GM13976 (cell line): Measurements from ENCODE around the gene YTHDF2.
"Not testable (repeated sequence)": the region's sequence is repeated elsewhere in the genome, so short reads cannot be mapped to it uniquely, and the experiment has no call there.

ENCODE experiments used
- DNase-seq: peaks from one replicate; pipeline ENCODE4 v3.0.0; 2012; ENCODE audit warnings: low spot score
- CTCF ChIP-seq: IDR thresholded peaks from 2 replicates; pipeline ENCODE4 v1.5.1; 2012; ENCODE audit warnings: borderline replicate concordance, mild to moderate bottlenecking; ENCODE audit not compliant: insufficient read depth; ENCODE audit errors: extremely low read depth, missing control alignments, control extremely low read depth
- in situ Hi-C: fragments of 300-500 bp; cut with MboI; formaldehyde crosslinking; loops from one replicate; pipeline ENCODE4 v1.12.0; 2022; ENCODE audit warnings: low sequenced_read_pairs, mixed read lengths, inconsistent platforms; ENCODE audit not compliant: unreplicated experiment

The YTHDF2 gene

GRCh38 chr1:28789412-28789811 is 52.7 kb downstream of the YTHDF2 start:
- no peak for DNase-seq
- no peak for TF ChIP-seq CTCF
- in situ Hi-C loops: loop anchor here (10.0 kb wide), 2 partner anchors 245 to 405 kb away; no protein-coding TSS in a partner anchor

- TF ChIP-seq CTCF: no peak
- in situ Hi-C loops: loop anchor here (5.0 to 10.0 kb wide), 3 partner anchors 77 to 405 kb away; no protein-coding TSS in a partner anchor
- DNase-seq: no peak
Observed at GRCh38 chr1:28789816-28790215, 53.1 kb downstream of the YTHDF2 start.

- in situ Hi-C loops: loop anchor here (5.0 kb wide), 1 partner anchor 77 kb away; no protein-coding TSS in a partner anchor
- DNase-seq: no peak
- TF ChIP-seq CTCF: no peak
Observed at GRCh38 chr1:28790377-28791035, 53.8 kb downstream of the YTHDF2 start.

DNA sequence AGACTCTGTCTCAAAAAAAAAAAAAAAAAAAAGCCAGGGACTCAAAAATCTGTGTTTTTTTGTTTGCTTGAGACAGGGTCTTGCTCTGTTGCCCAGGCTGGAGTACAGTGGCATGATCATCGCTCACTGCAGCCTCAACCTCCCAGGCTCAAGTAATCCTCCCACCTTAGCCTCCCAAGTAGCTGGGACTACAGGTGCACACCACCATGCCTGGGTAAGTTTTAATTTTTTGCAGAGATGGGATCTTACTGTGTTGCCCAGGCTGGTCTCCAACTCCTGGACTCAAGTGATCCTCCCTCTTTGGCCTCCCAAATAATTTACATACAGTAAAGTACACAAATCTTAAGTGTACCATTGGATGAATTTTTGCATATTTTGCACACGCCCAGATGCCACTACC is 55.2 kb downstream of the YTHDF2 start:
- in situ Hi-C loops: loop anchor here (5.0 kb wide), 1 partner anchor 75 kb away; no protein-coding TSS in a partner anchor
- DNase-seq: not testable (repeated sequence)

DNA sequence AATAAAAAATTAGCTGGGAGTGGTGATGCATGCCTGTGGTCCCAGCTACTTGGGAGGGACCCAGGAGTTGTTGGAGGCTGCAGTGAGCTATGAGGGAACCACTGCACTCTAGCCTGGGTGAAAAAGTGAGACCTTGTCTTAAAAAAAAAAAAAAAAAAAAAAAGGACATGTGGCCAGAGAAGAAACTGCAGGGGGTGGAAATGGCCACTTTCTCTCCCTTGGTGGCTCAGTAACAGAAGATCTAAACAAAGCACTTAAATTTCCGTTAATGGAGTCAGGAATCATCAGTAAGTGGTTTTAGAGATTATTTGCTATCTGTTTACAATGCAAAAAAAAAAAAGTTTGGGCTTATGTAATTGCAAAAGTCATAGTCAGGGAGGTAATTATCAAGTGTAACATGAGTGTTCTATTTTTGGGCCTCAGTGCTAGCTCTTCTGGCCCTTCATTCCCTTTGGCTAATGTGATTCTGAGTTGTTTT is 55.9 kb downstream of the YTHDF2 start:
- no peak for DNase-seq
- no peak for TF ChIP-seq CTCF
- in situ Hi-C loops: loop anchor here (5.0 kb wide), 1 partner anchor 75 kb away; no protein-coding TSS in a partner anchor

DNA sequence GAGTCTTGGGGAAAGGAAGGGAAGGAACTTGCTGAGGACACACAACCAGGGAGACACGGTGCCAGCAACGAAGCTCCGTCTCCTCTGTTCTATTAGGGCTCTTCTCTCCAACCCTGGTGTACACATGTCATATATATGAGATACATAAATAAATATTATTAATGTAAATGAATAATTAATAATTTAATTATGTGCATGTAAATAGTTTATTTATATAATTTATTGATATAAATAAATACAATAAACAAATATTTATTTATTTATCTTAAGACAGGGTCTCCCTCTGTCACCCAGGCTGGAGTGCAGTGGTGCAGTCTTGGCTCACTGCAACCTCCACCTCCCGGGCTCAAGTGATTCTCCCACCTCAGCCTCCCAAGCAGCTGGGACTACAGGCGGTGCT is 57.8 kb downstream of the YTHDF2 start:
- DNase-seq: not testable (repeated sequence)
- in situ Hi-C loops: loop anchor here (5.0 kb wide), 1 partner anchor 73 kb away; no protein-coding TSS in a partner anchor

GRCh38 chr1:28796352-28797211 is 59.8 kb downstream of the YTHDF2 start:
- no peak for TF ChIP-seq CTCF
- in situ Hi-C loops: no loop called here
- DNase-seq: no peak
